ENCODE measurements around the gene RFLNA.

The RFLNA gene

GRCh38 chr12:124357616-124358015 is 62.7 kb downstream of the RFLNA start:
- Mint-ChIP-seq H3K9me3 (no peaks in the 10 kb centered on the region), H3K4me1 (peaks cover 19% of the 10 kb centered on the region), H3K4me3 (no peak overlapping the region), H3K36me3 (ENCODE audit: low read depth) (peaks cover 43% of the 10 kb centered on the region), H3K27me3 (ENCODE audit: low read depth) (no peaks in the 10 kb centered on the region), H3K27ac (peak overlapping the region in 2 of 3 experiments; percentile 45 to 67)
- TF ChIP-seq, protein P1, sequence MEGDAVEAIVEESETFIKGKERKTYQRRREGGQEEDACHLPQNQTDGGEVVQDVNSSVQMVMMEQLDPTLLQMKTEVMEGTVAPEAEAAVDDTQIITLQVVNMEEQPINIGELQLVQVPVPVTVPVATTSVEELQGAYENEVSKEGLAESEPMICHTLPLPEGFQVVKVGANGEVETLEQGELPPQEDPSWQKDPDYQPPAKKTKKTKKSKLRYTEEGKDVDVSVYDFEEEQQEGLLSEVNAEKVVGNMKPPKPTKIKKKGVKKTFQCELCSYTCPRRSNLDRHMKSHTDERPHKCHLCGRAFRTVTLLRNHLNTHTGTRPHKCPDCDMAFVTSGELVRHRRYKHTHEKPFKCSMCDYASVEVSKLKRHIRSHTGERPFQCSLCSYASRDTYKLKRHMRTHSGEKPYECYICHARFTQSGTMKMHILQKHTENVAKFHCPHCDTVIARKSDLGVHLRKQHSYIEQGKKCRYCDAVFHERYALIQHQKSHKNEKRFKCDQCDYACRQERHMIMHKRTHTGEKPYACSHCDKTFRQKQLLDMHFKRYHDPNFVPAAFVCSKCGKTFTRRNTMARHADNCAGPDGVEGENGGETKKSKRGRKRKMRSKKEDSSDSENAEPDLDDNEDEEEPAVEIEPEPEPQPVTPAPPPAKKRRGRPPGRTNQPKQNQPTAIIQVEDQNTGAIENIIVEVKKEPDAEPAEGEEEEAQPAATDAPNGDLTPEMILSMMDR (IDR thresholded peaks at IDR 0.05; ENCODE audit: unreplicated experiment in 3 of 3) = no peak

DNA sequence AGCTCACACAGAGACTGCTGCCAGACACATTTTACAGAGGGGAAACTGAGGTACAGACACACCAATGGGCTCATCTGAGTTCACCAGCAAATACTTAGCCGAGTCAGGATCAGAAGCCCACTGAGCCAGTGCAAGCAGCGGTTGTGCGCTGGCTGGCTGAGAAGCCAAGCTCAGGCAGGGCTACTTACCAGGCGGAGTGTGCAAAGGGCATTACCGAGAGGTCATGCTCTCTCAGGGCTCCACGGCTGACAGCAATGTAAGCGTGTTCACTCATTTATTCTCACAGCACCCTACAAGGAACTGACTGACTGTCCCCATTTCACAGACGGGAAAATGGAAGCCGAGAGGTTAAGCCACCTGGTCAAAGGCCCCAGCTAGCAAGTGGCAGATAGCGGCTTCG is 63.7 kb downstream of the RFLNA start:
- TF ChIP-seq, protein P1 (IDR thresholded peaks at IDR 0.05; ENCODE audit: unreplicated experiment in 3 of 3) = no peak
- Mint-ChIP-seq H3K27ac (peak overlapping the region in 1 of 3 experiments; percentile 67), H3K4me1 (peaks cover 19% of the 10 kb centered on the region), H3K4me3 (no peak overlapping the region), H3K36me3 (ENCODE audit: low read depth) (peaks cover 34% of the 10 kb centered on the region), H3K9me3 (no peaks in the 10 kb centered on the region), H3K27me3 (ENCODE audit: low read depth) (no peaks in the 10 kb centered on the region)

GRCh38 chr12:124359671-124360581 is 65.0 kb downstream of the RFLNA start:
- TF ChIP-seq, protein P1 (IDR thresholded peaks at IDR 0.05; ENCODE audit: unreplicated experiment in 3 of 3) = no peak
- H3K4me1 Mint-ChIP-seq = peaks cover 23% of the 10 kb centered on the region
- no peaks in the 10 kb centered on the region for H3K9me3 Mint-ChIP-seq
- peak overlapping the region; percentile 70 to 93 (median 76) for H3K27ac Mint-ChIP-seq
- peaks cover 31% of the 10 kb centered on the region for H3K36me3 Mint-ChIP-seq (ENCODE audit: low read depth)
- no peaks in the 10 kb centered on the region for H3K27me3 Mint-ChIP-seq (ENCODE audit: low read depth)
- H3K4me3 Mint-ChIP-seq = no peak overlapping the region

DNA sequence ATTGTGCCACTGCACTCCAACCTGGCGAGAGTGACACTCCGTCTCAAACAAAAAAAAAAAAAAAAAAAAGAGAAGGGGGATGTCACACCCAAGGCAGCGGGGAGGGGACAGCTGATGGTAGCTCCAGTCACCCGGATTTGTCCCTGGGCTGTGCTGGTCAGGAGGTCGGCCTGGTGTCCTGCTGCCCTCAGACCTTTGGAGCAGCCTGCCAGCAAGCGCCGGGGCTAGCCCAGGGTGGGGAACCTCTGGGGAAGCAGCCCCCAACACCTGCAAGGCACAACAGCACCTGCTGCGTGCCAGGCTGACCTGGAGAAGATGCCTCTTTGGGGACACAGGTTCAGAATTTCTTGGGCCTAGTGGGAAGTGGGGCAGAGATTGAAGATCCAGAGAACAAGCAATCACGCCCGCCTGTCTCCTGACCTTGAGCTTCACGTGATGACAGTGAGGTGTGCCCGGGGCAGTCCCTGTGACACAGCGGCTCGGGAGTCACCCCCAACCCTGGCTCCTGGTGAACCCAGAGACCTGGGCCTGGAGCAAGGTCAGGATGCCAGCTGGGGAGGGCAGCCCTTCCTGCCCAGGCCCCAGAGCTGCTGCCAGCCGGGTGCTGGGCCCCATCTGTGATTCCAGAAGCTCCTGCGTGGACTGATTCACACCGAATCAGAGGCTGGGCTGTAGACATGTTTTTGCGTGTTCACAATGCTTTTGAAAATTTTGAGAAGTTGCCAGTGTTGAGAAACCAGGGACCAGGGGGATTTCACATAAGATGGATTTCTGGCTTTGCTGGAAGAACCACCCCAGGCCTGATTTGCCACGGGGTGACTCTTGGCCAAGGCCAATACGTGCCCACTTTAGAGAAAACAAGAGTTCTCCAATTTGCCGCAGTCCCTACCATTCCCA is 66.4 kb downstream of the RFLNA start:
- Mint-ChIP-seq H3K27ac (peak overlapping the region in 1 of 3 experiments; percentile 93), H3K4me1 (peaks cover 23% of the 10 kb centered on the region), H3K4me3 (no peak overlapping the region), H3K27me3 (ENCODE audit: low read depth) (no peaks in the 10 kb centered on the region), H3K9me3 (no peaks in the 10 kb centered on the region), H3K36me3 (ENCODE audit: low read depth) (peaks cover 28% of the 10 kb centered on the region)
- TF ChIP-seq, protein P1 (IDR thresholded peaks at IDR 0.05; ENCODE audit: unreplicated experiment in 3 of 3) = no peak

GRCh38 chr12:124361996-124362395 is 67.1 kb downstream of the RFLNA start:
- Mint-ChIP-seq H3K27ac (no peak overlapping the region), H3K36me3 (ENCODE audit: low read depth) (peaks cover 27% of the 10 kb centered on the region), H3K4me3 (no peak overlapping the region), H3K4me1 (peaks cover 23% of the 10 kb centered on the region), H3K9me3 (no peaks in the 10 kb centered on the region), H3K27me3 (ENCODE audit: low read depth) (no peaks in the 10 kb centered on the region)
- TF ChIP-seq, protein P1 (IDR thresholded peaks at IDR 0.05; ENCODE audit: unreplicated experiment in 3 of 3) = no peak
